GM12878 (cell line): ENCODE measurements around the gene MAP3K6. TPM values are rescaled to one million over a fixed set of nuclear protein-coding genes. Genes with fewer than 3 reads are reported as not detected.

Source experiments
- ATAC-seq: fragments of 200-7000 bp; cut with Tn5 transposase; 3 replicates; pipeline ENCODE4 v1.9.1; 2020; ENCODE audit warnings: mild to moderate bottlenecking, moderate library complexity
- BruUV-seq: library from RNA; stranded (reverse); fragments of 400-500 nt; replicated peaks from 2 replicates; lab custom pipeline; 2021; lab: Mats Ljungman, UMichigan
- CTCF ChIA-PET: fragments of 300-600 bp; sonication (Branson Sonifier 250); formaldehyde crosslinking; extraction: SDS; loops from one replicate; lab custom pipeline; 2021; ENCODE audit warnings: inconsistent platforms; lab: Yijun Ruan, JAX
- POLR2A ChIA-PET: fragments of 350-600 bp; formaldehyde crosslinking; extraction: SDS; loops from one replicate; lab custom pipeline; 2021; ENCODE audit warnings: inconsistent platforms; lab: Charles Lee
- RAD21 ChIA-PET: fragments of 300-600 bp; sonication (Branson Sonifier 250); formaldehyde crosslinking; loops from one replicate; lab custom pipeline; 2023; ENCODE audit warnings: antibody characterized with exemption; ENCODE audit not compliant: unreplicated experiment; lab: Charles Lee
- SMC1A ChIA-PET: fragments of 300-600 bp; sonication (Branson Sonifier 250); formaldehyde crosslinking; loops from one replicate; lab custom pipeline; 2023; ENCODE audit not compliant: unreplicated experiment, uncharacterized antibody; lab: Charles Lee
- DNase-seq: peaks from one replicate; pipeline ENCODE4 v3.0.0-alpha.2; 2011; ENCODE audit warnings: low read depth, low spot score
- FAIRE-seq: peaks from 3 replicates; lab custom pipeline; 2011; peaks lifted over from hg19 to GRCh38; lab: Jason Lieb, UNC
- H2AFZ ChIP-seq: 2 replicates; pipeline ENCODE4 v1.6.0; 2011; ENCODE audit warnings: low read depth, low read length, control low read depth; ENCODE audit not compliant: control insufficient read depth
- H3K27ac ChIP-seq: 2 replicates; pipeline ENCODE4 v1.5.1; 2011; ENCODE audit warnings: control low read depth; ENCODE audit not compliant: control insufficient read depth, insufficient read depth
- H3K27me3 ChIP-seq, 2 experiments: replicated peaks in 1 of 2; 2 replicates each; pipeline versions ENCODE4 v1.6.0 to v1.6.1; 2011; ENCODE audit warnings: low read length in 1 of 2; ENCODE audit not compliant: control insufficient read depth in 2 of 2, insufficient read depth in 2 of 2
- H3K36me3 ChIP-seq, 2 experiments: 2 replicates each; pipeline ENCODE4 v1.5.1; 2011; ENCODE audit warnings: low read length in 1 of 2; ENCODE audit not compliant: control insufficient read depth in 2 of 2, insufficient read depth in 2 of 2
- H3K4me1 ChIP-seq: 2 replicates; pipeline ENCODE4 v1.6.1; 2011; ENCODE audit warnings: mild to moderate bottlenecking, low read length, moderate library complexity, mixed read lengths; ENCODE audit not compliant: control insufficient read depth, insufficient read depth
- H3K4me2 ChIP-seq: 2 replicates; pipeline ENCODE4 v1.6.0; 2011; ENCODE audit warnings: control low read depth; ENCODE audit not compliant: control insufficient read depth, insufficient read depth
- H3K4me3 ChIP-seq: fragments of 200-600 bp; sonication (generic); 2 replicates; pipeline ENCODE4 v1.5.1; 2016
- H3K79me2 ChIP-seq: 2 replicates; pipeline ENCODE4 v1.6.0; 2011; ENCODE audit warnings: low read length; ENCODE audit not compliant: control insufficient read depth, insufficient read depth
- H3K9ac ChIP-seq: 2 replicates; pipeline ENCODE4 v1.8.0; 2011; ENCODE audit warnings: low read length, control low read depth, mixed read lengths; ENCODE audit not compliant: control insufficient read depth, insufficient read depth
- H3K9me3 ChIP-seq: replicated peaks from 3 replicates; pipeline ENCODE4 v1.5.1; 2011; ENCODE audit warnings: mild to moderate bottlenecking, low read length; ENCODE audit not compliant: control insufficient read depth, insufficient read depth
- H4K20me1 ChIP-seq: 2 replicates; pipeline ENCODE4 v1.6.0; 2011; ENCODE audit not compliant: control insufficient read depth, insufficient read depth
- CHD1 ChIP-seq: IDR thresholded peaks from 2 replicates; pipeline ENCODE4 v1.6.1; 2012; ENCODE audit warnings: low read depth, low read length, improper control_type of control experiment
- GABPA ChIP-seq: IDR thresholded peaks from 2 replicates; pipeline ENCODE4 v1.6.1; 2014; ENCODE audit warnings: antibody characterized with exemption, low read depth, mild to moderate bottlenecking, inconsistent platforms
- KDM1A ChIP-seq: fragments of 200-600 bp; sonication (generic); IDR thresholded peaks from 2 replicates; pipeline ENCODE4 v1.6.1; 2016; ENCODE audit warnings: borderline replicate concordance
- PML ChIP-seq: IDR thresholded peaks from 2 replicates; pipeline ENCODE4 v1.6.1; 2012; ENCODE audit warnings: low read length, inconsistent platforms
- POU2F2 ChIP-seq: IDR thresholded peaks from 3 replicates; pipeline ENCODE4 v1.6.1; 2011; ENCODE audit warnings: low read depth, mild to moderate bottlenecking, low read length, borderline replicate concordance
- RCOR1 ChIP-seq: conservative IDR thresholded peaks from 2 replicates; pipeline ENCODE4 v1.6.1; 2012; ENCODE audit warnings: low read depth, low read length, improper control_type of control experiment
- SIX5 ChIP-seq: IDR thresholded peaks from 2 replicates; pipeline ENCODE4 v1.6.1; 2011; ENCODE audit warnings: mild to moderate bottlenecking, low read depth, low read length, moderate library complexity; ENCODE audit not compliant: severe bottlenecking
- SREBF1 ChIP-seq: IDR thresholded peaks from 2 replicates; pipeline ENCODE4 v1.6.1; 2012; ENCODE audit warnings: mild to moderate bottlenecking, low read length
- TCF7 ChIP-seq: IDR thresholded peaks from 2 replicates; pipeline ENCODE4 v1.6.1; 2014; ENCODE audit warnings: antibody characterized with exemption, borderline replicate concordance
- ZNF24 ChIP-seq: fragments of 450-650 bp; IDR thresholded peaks from 2 replicates; pipeline ENCODE4 v1.6.1; 2017; ENCODE audit warnings: antibody characterized with exemption, mild to moderate bottlenecking
- ZNF384 ChIP-seq: IDR thresholded peaks from 2 replicates; pipeline ENCODE4 v1.6.1; 2012; ENCODE audit warnings: low read depth, mild to moderate bottlenecking, low read length, improper control_type of control experiment, borderline replicate concordance
- WGBS: methylation state at CpG from one replicate; pipeline ENCODE4 v1.1.6; 2016; ENCODE audit warnings: low lambda C conversion rate; ENCODE audit not compliant: insufficient replicate concordance, insufficient coverage; ENCODE audit errors: missing lambda C conversion rate; 5-methylcytosine and 5-hydroxymethylcytosine counted together
- in situ Hi-C: fragments of 300-500 bp; cut with MboI; formaldehyde crosslinking; loops from 9 replicates; pipeline ENCODE4 v1.14.3; 2018; ENCODE audit warnings: mixed read lengths
- intact Hi-C: fragments of 100-400 bp; cut with micrococcal nuclease; formaldehyde crosslinking; loops from one replicate; pipeline ENCODE4 v1.14.2; 2022; ENCODE audit not compliant: unreplicated experiment
- polyA plus RNA-seq, 11 experiments: library from polyadenylated mRNA; depleted of rRNA in 4 of 11; unstranded in 6 of 11; stranded (reverse) in 5 of 11; fragments of >200 nt; fragmentation: Nextera tagmentation in 4 of 11; fragmentation: Illumina TruSeq in 1 of 11; extraction: Ambion mirVana in 4 of 11; extraction: Trizol in 1 of 11; gene quantifications; 1 replicate in 1 of 11; 2 replicates in 10 of 11; pipeline versions ENCODE4 v1.2.1 to v1.2.3, GENCODE V29; 2011 to 2016; ENCODE audit warnings: inconsistent platforms in 2 of 11, missing spikeins in 2 of 11, low read depth in 1 of 11
- total RNA-seq, 4 experiments: library from RNA; depleted of rRNA in 3 of 4; stranded (reverse); fragments of >200 nt in 3 of 4; fragmentation: Illumina TruSeq in 1 of 4; extraction: Trizol in 1 of 4; gene quantifications; 2 replicates each; pipeline versions ENCODE4 v1.2.1 to v1.2.3, GENCODE V29; 2013 to 2021
- TF ChIP-seq, protein P1 (sequence below): fragments of 450-650 bp; IDR thresholded peaks from 2 replicates; pipeline ENCODE4 v1.6.1; 2017; ENCODE audit warnings: low read depth, mild to moderate bottlenecking, moderate library complexity
- TF ChIP-seq, protein P2 (sequence below): fragments of 450-650 bp; IDR thresholded peaks from 2 replicates; pipeline ENCODE4 v1.6.1; 2016; ENCODE audit warnings: mild to moderate bottlenecking
- TF ChIP-seq, protein P3 (sequence below): IDR thresholded peaks from 2 replicates; pipeline ENCODE4 v1.6.1; 2011; ENCODE audit warnings: low read depth, low read length, improper control_type of control experiment, borderline replicate concordance
- TF ChIP-seq, protein P4 (sequence below): fragments of 450-650 bp; conservative IDR thresholded peaks from 2 replicates; pipeline ENCODE4 v1.6.1; 2017; ENCODE audit warnings: mild to moderate bottlenecking, moderate library complexity

MAP3K6 gene
- total and polyA plus RNA-seq, 10 of the 15 experiments (the other 5 are each of a cell fraction or from before 2014, with no cell fraction given): 0.15 to 3.4 (median 1.2) TPM; not detected in 1

DNA sequence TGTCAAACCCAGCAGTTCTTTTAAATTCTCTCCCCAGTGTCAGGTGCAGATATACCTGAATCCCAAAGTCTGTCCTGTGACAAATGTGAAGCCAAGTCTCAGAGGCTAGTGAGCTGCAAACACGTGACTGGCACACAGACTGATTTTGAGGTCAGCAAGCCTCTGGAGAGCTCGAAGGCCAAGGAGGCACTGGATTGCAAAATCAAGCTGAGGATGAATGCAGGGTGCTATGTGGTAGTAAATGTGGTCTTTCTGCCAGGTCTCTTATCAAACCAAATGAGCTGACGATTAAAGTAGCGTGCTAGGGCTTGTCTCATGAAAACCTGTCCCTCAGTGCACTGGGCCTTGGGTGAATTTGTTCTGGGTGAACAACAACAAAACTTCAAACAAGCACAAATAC, 46.2 kb upstream of the MAP3K6 start (continued):
- no peak for TF ChIP-seq SREBF1

DNA sequence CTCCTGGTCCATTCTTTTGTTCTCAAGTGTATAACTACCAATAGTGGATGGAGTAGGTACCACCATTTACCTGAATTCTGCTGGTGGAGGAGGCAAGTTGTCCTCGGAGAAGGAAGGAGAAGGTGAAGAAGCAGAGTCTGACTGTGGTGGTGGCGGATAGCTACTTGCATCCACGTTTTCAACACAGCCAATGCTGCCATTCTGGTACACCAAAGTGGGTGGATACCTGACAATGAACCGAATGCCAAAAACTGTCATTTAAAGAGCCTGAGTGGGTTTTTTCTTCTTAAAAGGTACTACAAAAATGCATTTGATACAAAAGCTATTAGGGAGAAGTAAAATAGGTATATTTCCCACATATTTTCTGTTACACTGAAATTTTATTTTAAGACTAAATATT, 45.7 kb upstream of the MAP3K6 start:
- SMC1A ChIA-PET: interaction anchor here (0.8 to 22.2 kb wide), 7 partner anchors 11 to 193 kb away, joined by 3 to 470 read pairs (median 3); partner anchors contain the start of gene AHDC1
- Histone ChIP-seq H4K20me1 (no peaks in the 10 kb centered on the region), H2AFZ (no peak overlapping the region), H3K9me3 (no peaks in the 10 kb centered on the region), H3K4me3 (no peak overlapping the region), H3K27ac (no peak overlapping the region), H3K4me1 (peaks cover 19% of the 10 kb centered on the region), H3K9ac (no peak overlapping the region), H3K79me2 (peaks cover 1% of the 10 kb centered on the region; the same call in 1 of the 2 replicates), H3K36me3 (peaks cover 30 to 53% of the 10 kb centered on the region in 2 experiments), H3K4me2 (no peak overlapping the region), H3K27me3 (no peaks in the 10 kb centered on the region)
- RAD21 ChIA-PET: interaction anchor here (1.5 to 9.8 kb wide), 2 partner anchors 33 to 77 kb away, joined by 6 to 94 read pairs; partner anchors contain the start of gene WASF2
- intact Hi-C loops: no loop called here
- no peak for ATAC-seq
- in situ Hi-C loops: no loop called here
- no peak for FAIRE-seq
- POLR2A ChIA-PET: interaction anchor here (0.6 to 1.3 kb wide), 2 partner anchors 15 to 78 kb away, joined by 3 to 6 read pairs; no protein-coding TSS in a partner anchor
- CTCF ChIA-PET: interaction anchor here (0.7 to 10.0 kb wide), 5 partner anchors 16 to 192 kb away, joined by 3 to 155 read pairs (median 6); partner anchors contain the start of gene AHDC1
- WGBS: 96% methylated on average over 4 of the region's 4 CpGs
- no TSS peak for BruUV-seq
- no peak for DNase-seq
- TF ChIP-seq GABPA (no peak), KDM1A (no peak), RCOR1 (no peak), ZNF24 (no peak), ZNF384 (no peak), CHD1 (no peak), SIX5 (no peak), PML (no peak), TCF7 (no peak), POU2F2 (no peak)
- TF ChIP-seq, protein P1, sequence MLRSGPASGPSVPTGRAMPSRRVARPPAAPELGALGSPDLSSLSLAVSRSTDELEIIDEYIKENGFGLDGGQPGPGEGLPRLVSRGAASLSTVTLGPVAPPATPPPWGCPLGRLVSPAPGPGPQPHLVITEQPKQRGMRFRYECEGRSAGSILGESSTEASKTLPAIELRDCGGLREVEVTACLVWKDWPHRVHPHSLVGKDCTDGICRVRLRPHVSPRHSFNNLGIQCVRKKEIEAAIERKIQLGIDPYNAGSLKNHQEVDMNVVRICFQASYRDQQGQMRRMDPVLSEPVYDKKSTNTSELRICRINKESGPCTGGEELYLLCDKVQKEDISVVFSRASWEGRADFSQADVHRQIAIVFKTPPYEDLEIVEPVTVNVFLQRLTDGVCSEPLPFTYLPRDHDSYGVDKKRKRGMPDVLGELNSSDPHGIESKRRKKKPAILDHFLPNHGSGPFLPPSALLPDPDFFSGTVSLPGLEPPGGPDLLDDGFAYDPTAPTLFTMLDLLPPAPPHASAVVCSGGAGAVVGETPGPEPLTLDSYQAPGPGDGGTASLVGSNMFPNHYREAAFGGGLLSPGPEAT: no peak
- TF ChIP-seq, protein P2, sequence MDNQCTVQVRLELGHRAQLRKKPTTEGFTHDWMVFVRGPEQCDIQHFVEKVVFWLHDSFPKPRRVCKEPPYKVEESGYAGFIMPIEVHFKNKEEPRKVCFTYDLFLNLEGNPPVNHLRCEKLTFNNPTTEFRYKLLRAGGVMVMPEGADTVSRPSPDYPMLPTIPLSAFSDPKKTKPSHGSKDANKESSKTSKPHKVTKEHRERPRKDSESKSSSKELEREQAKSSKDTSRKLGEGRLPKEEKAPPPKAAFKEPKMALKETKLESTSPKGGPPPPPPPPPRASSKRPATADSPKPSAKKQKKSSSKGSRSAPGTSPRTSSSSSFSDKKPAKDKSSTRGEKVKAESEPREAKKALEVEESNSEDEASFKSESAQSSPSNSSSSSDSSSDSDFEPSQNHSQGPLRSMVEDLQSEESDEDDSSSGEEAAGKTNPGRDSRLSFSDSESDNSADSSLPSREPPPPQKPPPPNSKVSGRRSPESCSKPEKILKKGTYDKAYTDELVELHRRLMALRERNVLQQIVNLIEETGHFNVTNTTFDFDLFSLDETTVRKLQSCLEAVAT: no peak
- TF ChIP-seq, protein P3, sequence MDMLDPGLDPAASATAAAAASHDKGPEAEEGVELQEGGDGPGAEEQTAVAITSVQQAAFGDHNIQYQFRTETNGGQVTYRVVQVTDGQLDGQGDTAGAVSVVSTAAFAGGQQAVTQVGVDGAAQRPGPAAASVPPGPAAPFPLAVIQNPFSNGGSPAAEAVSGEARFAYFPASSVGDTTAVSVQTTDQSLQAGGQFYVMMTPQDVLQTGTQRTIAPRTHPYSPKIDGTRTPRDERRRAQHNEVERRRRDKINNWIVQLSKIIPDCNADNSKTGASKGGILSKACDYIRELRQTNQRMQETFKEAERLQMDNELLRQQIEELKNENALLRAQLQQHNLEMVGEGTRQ: no peak
- TF ChIP-seq, protein P4, sequence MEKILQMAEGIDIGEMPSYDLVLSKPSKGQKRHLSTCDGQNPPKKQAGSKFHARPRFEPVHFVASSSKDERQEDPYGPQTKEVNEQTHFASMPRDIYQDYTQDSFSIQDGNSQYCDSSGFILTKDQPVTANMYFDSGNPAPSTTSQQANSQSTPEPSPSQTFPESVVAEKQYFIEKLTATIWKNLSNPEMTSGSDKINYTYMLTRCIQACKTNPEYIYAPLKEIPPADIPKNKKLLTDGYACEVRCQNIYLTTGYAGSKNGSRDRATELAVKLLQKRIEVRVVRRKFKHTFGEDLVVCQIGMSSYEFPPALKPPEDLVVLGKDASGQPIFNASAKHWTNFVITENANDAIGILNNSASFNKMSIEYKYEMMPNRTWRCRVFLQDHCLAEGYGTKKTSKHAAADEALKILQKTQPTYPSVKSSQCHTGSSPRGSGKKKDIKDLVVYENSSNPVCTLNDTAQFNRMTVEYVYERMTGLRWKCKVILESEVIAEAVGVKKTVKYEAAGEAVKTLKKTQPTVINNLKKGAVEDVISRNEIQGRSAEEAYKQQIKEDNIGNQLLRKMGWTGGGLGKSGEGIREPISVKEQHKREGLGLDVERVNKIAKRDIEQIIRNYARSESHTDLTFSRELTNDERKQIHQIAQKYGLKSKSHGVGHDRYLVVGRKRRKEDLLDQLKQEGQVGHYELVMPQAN: no peak
